ENCODE data around the gene EPHA8.

- TF ChIP-seq CTCF (IDR thresholded peaks at IDR 0.05; ENCODE audit: low read length) (no peak), EZH2 (optimal IDR thresholded peaks at IDR 0.05; ENCODE audit: low read depth, low read length) (no peak)
Observed at GRCh38 chr1:22608361-22608760, 45.1 kb downstream of the EPHA8 start.

Data from MM.1S (cell line).